Kidney (tissue), 14 donors: Measurements from ENCODE around the gene SRGAP3. TPM values are rescaled to one million over a fixed set of nuclear protein-coding genes. Genes with fewer than 3 reads are reported as not detected.
A peak's percentile ranks its signal among the peaks of the same experiment; 100 is the strongest.

Source experiments
- DNase-seq, 5 donors: peaks; one replicate each; pipeline ENCODE4 v3.0.0-alpha.2; 2013 to 2020
- FAIRE-seq: peaks from 2 replicates; lab custom pipeline; 2012; peaks lifted over from hg19 to GRCh38; lab: Jason Lieb, UNC
- H3K27ac ChIP-seq, 2 donors: one replicate each; pipeline ENCODE4 v1.7.0; 2013; ENCODE audit warnings: low read depth in 2 of 2, low read length in 2 of 2, inconsistent platforms in 1 of 2
- H3K27me3 ChIP-seq: one replicate; pipeline ENCODE4 v1.7.1; 2013; ENCODE audit warnings: low read length, inconsistent platforms; ENCODE audit not compliant: control insufficient read depth, insufficient read depth
- H3K36me3 ChIP-seq, 3 donors: one replicate each; pipeline versions ENCODE4 v1.7.0 to v1.7.1; 2013; ENCODE audit warnings: low read length in 3 of 3, control low read depth in 1 of 3, inconsistent platforms in 1 of 3; ENCODE audit not compliant: insufficient read depth in 3 of 3, control insufficient read depth in 2 of 3
- H3K4me1 ChIP-seq, 3 donors: one replicate each; pipeline versions ENCODE4 v1.7.0 to v1.7.1; 2013; ENCODE audit warnings: low read length in 3 of 3, inconsistent platforms in 1 of 3, low read depth in 1 of 3; ENCODE audit not compliant: control insufficient read depth in 2 of 3, insufficient read depth in 2 of 3
- H3K4me3 ChIP-seq, 3 donors: one replicate each; pipeline versions ENCODE4 v1.7.0 to v1.8.1; 2013; ENCODE audit warnings: low read length in 3 of 3, control low read depth in 1 of 3, inconsistent platforms in 1 of 3
- H3K9ac ChIP-seq, 3 donors: one replicate each; pipeline versions ENCODE4 v1.7.0 to v1.7.1; 2013; ENCODE audit warnings: low read length in 3 of 3, control low read depth in 1 of 3, inconsistent platforms in 1 of 3
- H3K9me3 ChIP-seq, 3 donors: one replicate each; pipeline versions ENCODE4 v1.7.0 to v1.7.1; 2013; ENCODE audit warnings: low read length in 3 of 3, control low read depth in 1 of 3, inconsistent platforms in 1 of 3; ENCODE audit not compliant: control insufficient read depth in 2 of 3, insufficient read depth in 1 of 3
- intact Hi-C: fragments of 100-400 bp; cut with DNase I; formaldehyde crosslinking; loops from one replicate; pipeline ENCODE4 v1.11.1; 2022
- polyA plus RNA-seq: library from polyadenylated mRNA; stranded (reverse); fragments of 350-450 nt; fragmentation: Illumina TruSeq; extraction: RNeasy Lipid Tissue Mini Kit (QIAGEN cat#74804); gene quantifications from one replicate; pipeline ENCODE4 v1.2.3, GENCODE V29; 2014; ENCODE audit warnings: low read depth, low replicate concordance; ENCODE audit not compliant: insufficient read depth
- total RNA-seq: library from RNA; stranded (reverse); fragmentation: NEBNext Ultra II Directional; extraction: Animal tissue kit (Norgen Biotek cat#: 25700); gene quantifications from one replicate; pipeline ENCODE4 v1.2.1, GENCODE V29; 2021
- TF ChIP-seq, protein P1 (sequence below): IDR thresholded peaks from 3 replicates; pipeline ENCODE4 v1.5.1; 2012; ENCODE audit warnings: mild to moderate bottlenecking, moderate library complexity, borderline replicate concordance; ENCODE audit not compliant: insufficient read depth; ENCODE audit errors: extremely low read depth
- donor health status: control.
- donor health status: control.
- donor health status: control.
- donor health status: control.
- donor health status: control.
- donor health status: DM: yes; HTN: yes; CAD: no.
- donor health status: Normal renal cell carcinoma (clear cell type).

The SRGAP3 gene
- total and polyA plus RNA-seq, 2 donors from 2014 or later: 4.1 to 24.3 TPM

DNA sequence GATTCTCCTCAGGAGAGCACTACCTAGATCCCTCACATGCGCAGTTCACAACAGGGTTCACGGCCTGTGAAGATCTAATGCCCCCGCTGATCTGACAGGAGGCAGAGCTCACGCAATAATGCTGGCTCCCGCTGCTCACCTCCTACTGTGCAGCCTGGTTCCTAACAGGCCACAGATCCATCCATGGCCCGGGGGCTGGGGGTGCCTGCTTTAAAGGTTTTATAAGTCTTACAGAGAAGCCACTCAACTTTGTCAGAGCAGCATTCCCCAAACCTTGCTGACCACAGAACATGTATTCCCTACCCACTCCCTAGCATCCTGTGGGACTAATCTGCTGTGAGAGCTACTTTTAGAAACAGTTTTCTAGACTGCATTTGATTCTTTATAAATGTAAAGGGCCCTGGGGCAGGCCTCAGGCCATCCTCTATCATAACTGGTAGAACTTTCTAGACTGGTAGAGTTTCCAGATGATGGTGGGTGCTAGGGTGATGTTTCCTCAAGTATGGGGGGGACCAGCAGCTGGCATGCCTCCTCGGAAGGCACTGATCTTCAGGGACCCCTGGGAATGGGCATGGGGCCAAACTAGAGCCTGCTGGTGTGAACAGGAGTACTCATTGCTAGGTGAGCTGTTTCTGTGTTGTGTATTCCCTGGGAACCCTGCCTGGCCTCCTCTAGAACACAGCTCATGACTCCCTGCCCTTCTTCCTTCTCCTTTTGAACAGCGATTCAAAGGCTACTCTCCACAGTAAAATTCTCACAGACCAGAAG lies 260.5 kb downstream of the SRGAP3 start:
- Histone ChIP-seq H3K4me3 (no peak overlapping the region), H3K9ac (no peak overlapping the region), H3K4me1 (no peaks in the 10 kb centered on the region), H3K27ac (no peak overlapping the region), H3K27me3 (no peaks in the 10 kb centered on the region), H3K9me3 (no peaks in the 10 kb centered on the region), H3K36me3 (peaks cover 0 to 6% (median 0%) of the 10 kb centered on the region in 3 donors)
- FAIRE-seq (no peak), DNase-seq (no peak)
- intact Hi-C loops: no loop called here
- TF ChIP-seq, protein P1, sequence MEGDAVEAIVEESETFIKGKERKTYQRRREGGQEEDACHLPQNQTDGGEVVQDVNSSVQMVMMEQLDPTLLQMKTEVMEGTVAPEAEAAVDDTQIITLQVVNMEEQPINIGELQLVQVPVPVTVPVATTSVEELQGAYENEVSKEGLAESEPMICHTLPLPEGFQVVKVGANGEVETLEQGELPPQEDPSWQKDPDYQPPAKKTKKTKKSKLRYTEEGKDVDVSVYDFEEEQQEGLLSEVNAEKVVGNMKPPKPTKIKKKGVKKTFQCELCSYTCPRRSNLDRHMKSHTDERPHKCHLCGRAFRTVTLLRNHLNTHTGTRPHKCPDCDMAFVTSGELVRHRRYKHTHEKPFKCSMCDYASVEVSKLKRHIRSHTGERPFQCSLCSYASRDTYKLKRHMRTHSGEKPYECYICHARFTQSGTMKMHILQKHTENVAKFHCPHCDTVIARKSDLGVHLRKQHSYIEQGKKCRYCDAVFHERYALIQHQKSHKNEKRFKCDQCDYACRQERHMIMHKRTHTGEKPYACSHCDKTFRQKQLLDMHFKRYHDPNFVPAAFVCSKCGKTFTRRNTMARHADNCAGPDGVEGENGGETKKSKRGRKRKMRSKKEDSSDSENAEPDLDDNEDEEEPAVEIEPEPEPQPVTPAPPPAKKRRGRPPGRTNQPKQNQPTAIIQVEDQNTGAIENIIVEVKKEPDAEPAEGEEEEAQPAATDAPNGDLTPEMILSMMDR: no peak

DNA sequence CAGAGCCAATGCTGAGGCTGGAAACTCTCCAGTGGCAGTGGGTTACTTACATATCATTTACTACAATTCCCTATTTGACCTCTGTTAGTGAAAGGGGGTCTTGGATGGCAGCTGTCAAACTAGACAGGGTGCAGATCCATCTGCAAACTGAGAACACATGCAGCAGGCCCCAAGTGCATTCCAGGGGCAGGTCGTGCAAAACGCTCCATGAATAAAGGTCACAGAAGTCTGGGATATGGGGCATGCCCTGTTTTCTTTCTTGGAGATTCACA lies 261.1 kb downstream of the SRGAP3 start:
- Histone ChIP-seq H3K4me3 (no peak overlapping the region), H3K4me1 (no peaks in the 10 kb centered on the region), H3K36me3 (peaks cover 0 to 6% (median 0%) of the 10 kb centered on the region in 3 donors), H3K27me3 (no peaks in the 10 kb centered on the region), H3K27ac (no peak overlapping the region), H3K9me3 (no peaks in the 10 kb centered on the region), H3K9ac (no peak overlapping the region)
- DNase-seq (no peak), FAIRE-seq (no peak)
- TF ChIP-seq, protein P1: no peak
- intact Hi-C loops: no loop called here

DNA sequence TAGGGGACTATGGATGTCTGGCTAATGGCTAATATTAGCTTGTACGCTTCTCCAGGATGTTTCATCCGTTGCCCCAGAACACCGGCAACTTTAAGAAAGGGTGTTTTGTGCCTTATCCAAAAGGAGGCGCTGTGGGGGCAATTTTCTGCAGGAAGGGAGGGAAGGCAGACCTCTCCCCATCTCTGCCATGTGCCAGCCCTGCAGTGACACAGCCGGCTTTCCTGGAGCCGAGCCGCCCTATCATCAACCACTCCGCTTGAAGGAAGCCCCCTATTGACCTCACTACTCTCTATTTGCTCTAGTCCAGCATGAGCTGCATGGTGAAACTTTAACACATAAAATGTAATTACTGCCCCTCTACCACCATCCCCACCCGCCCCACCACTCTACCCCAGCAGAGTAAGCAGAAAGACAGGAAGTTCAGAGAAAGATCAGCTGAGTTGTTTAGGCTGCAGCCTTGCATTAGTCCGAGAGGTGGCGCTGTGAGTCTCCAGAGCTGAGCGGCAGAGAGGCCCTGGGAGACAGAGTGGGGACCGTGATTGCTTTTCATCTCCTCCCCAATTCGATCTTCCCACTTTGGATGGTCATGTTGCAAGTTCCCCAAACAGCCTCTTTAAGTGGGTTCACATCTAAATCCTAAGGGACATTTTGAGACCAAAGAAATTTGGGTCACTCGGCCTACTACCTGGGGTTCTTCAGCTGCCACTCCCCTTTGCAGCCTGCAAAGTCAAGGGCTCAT lies 261.6 kb downstream of the SRGAP3 start:
- H3K4me3 ChIP-seq: no peak overlapping the region
- no peak overlapping the region for H3K9ac ChIP-seq
- H3K36me3 ChIP-seq: peaks cover 0 to 6% (median 0%) of the 10 kb centered on the region in 3 donors
- no peak overlapping the region for H3K27ac ChIP-seq
- no peaks in the 10 kb centered on the region for H3K27me3 ChIP-seq
- no peaks in the 10 kb centered on the region for H3K4me1 ChIP-seq
- no peak for FAIRE-seq
- intact Hi-C loops: no loop called here
- no peaks in the 10 kb centered on the region for H3K9me3 ChIP-seq
- TF ChIP-seq, protein P1: peak; percentile 80
- peak in 4 of 5 donors; percentile 79 to 86 (median 82) for DNase-seq
